IMR-90 (cell line): ENCODE data around the gene CUL4B. TPM values are rescaled to one million over a fixed set of nuclear protein-coding genes. Genes with fewer than 3 reads are reported as not detected.

Experiments used
- ATAC-seq: fragments of 200-7000 bp; cut with Tn5 transposase; 2 replicates; pipeline ENCODE4 v1.9.1; 2020; ENCODE audit warnings: low read depth, mild to moderate bottlenecking, moderate library complexity
- BruUV-seq: library from RNA; stranded (reverse); fragments of 400-500 nt; replicated peaks from 2 replicates; lab custom pipeline; 2021; lab: Mats Ljungman, UMichigan
- CTCF ChIA-PET: fragments of 300-600 bp; formaldehyde crosslinking; extraction: SDS; loops from one replicate; lab custom pipeline; 2021; ENCODE audit warnings: antibody characterized with exemption; lab: Yijun Ruan, JAX
- POLR2A ChIA-PET: fragments of 300-600 bp; sonication (Branson Sonifier 250); formaldehyde crosslinking; loops from one replicate; lab custom pipeline; 2022; ENCODE audit warnings: antibody characterized with exemption; ENCODE audit not compliant: unreplicated experiment; lab: Charles Lee
- DNase-seq: peaks from one replicate; pipeline ENCODE4 v3.0.0; 2013
- H2AFZ ChIP-seq: replicated peaks from 2 replicates; pipeline ENCODE3; 2013; ENCODE audit warnings: low read length, mild to moderate bottlenecking; ENCODE audit not compliant: poor library complexity
- H2AK5ac ChIP-seq: 2 replicates; pipeline ENCODE4 v1.6.1; 2013; ENCODE audit warnings: low read depth, low read length, inconsistent platforms
- H2AK9ac ChIP-seq: replicated peaks from 2 replicates; pipeline ENCODE3; 2013; ENCODE audit warnings: mild to moderate bottlenecking, low read depth, low read length, moderate library complexity; ENCODE audit not compliant: poor library complexity
- H2BK120ac ChIP-seq: 2 replicates; pipeline ENCODE4 v1.6.1; 2013; ENCODE audit warnings: low read depth, low read length, inconsistent platforms
- H2BK15ac ChIP-seq: 3 replicates; pipeline ENCODE4 v1.6.1; 2013; ENCODE audit warnings: low read depth, low read length, inconsistent platforms
- H2BK20ac ChIP-seq: 2 replicates; pipeline ENCODE4 v1.6.1; 2013; ENCODE audit warnings: low read depth, mild to moderate bottlenecking, inconsistent platforms, low read length, moderate library complexity
- H2BK5ac ChIP-seq: 2 replicates; pipeline ENCODE4 v1.6.1; 2013; ENCODE audit warnings: mild to moderate bottlenecking, low read depth, low read length, inconsistent platforms; ENCODE audit not compliant: poor library complexity, severe bottlenecking
- H3K14ac ChIP-seq: replicated peaks from 2 replicates; pipeline ENCODE4 v1.6.1; 2013; ENCODE audit warnings: low read depth, low read length, inconsistent platforms
- H3K18ac ChIP-seq: 2 replicates; pipeline ENCODE4 v1.6.1; 2013; ENCODE audit warnings: low read depth, low read length, control low read depth
- H3K23ac ChIP-seq: 2 replicates; pipeline ENCODE4 v1.6.1; 2013; ENCODE audit warnings: low read depth, low read length, inconsistent platforms
- H3K27ac ChIP-seq: 2 replicates; pipeline ENCODE4 v1.5.1; 2013; ENCODE audit warnings: mild to moderate bottlenecking, control low read depth, low read length; ENCODE audit not compliant: insufficient read depth
- H3K27me3 ChIP-seq: 2 replicates; pipeline ENCODE4 v1.6.1; 2013; ENCODE audit warnings: low read length; ENCODE audit not compliant: control insufficient read depth, insufficient read depth
- H3K36me3 ChIP-seq: 2 replicates; pipeline ENCODE4 v1.6.1; 2013; ENCODE audit warnings: low read length, mixed read lengths; ENCODE audit not compliant: control insufficient read depth, insufficient read depth
- H3K4ac ChIP-seq: 2 replicates; pipeline ENCODE4 v1.6.1; 2013; ENCODE audit warnings: low read depth, low read length, inconsistent platforms
- H3K4me1 ChIP-seq: 2 replicates; pipeline ENCODE4 v1.6.1; 2013; ENCODE audit warnings: low read length, mixed read lengths; ENCODE audit not compliant: control insufficient read depth, insufficient read depth
- H3K4me2 ChIP-seq: 2 replicates; pipeline ENCODE4 v1.6.1; 2013; ENCODE audit warnings: low read depth, mild to moderate bottlenecking, control low read depth, low read length, moderate library complexity
- H3K4me3 ChIP-seq: 2 replicates; pipeline ENCODE4 v1.5.1; 2013; ENCODE audit warnings: low read depth, mild to moderate bottlenecking, control low read depth, low read length, moderate library complexity; ENCODE audit not compliant: insufficient read depth
- H3K56ac ChIP-seq: 2 replicates; pipeline ENCODE4 v1.6.1; 2013; ENCODE audit warnings: low read length, inconsistent platforms; ENCODE audit not compliant: insufficient read depth; ENCODE audit errors: extremely low read depth
- H3K79me1 ChIP-seq, 2 experiments: 2 replicates each; pipeline ENCODE4 v1.6.1; 2013; ENCODE audit warnings: low read length in 2 of 2, inconsistent platforms in 1 of 2, low read depth in 1 of 2
- H3K9ac ChIP-seq: 2 replicates; pipeline ENCODE4 v1.6.1; 2013; ENCODE audit warnings: low read depth, low read length, control low read depth
- H3K9me1 ChIP-seq: 2 replicates; pipeline ENCODE4 v1.6.1; 2013; ENCODE audit warnings: low read length, inconsistent platforms; ENCODE audit not compliant: insufficient read depth
- H3K9me3 ChIP-seq: 2 replicates; pipeline ENCODE4 v1.6.1; 2013; ENCODE audit warnings: low read length; ENCODE audit not compliant: control insufficient read depth, insufficient read depth
- H4K20me1 ChIP-seq: 2 replicates; pipeline ENCODE4 v1.6.1; 2013; ENCODE audit warnings: low read length, inconsistent platforms; ENCODE audit not compliant: insufficient read depth
- H4K5ac ChIP-seq: 2 replicates; pipeline ENCODE4 v1.6.1; 2013; ENCODE audit warnings: mild to moderate bottlenecking, low read depth, low read length, control low read depth
- H4K8ac ChIP-seq, 2 experiments: 2 replicates each; pipeline ENCODE4 v1.6.1; 2013; ENCODE audit warnings: low read depth in 2 of 2, low read length in 2 of 2, control low read depth in 1 of 2, inconsistent platforms in 1 of 2
- H4K91ac ChIP-seq: 2 replicates; pipeline ENCODE4 v1.6.1; 2013; ENCODE audit warnings: low read depth, low read length, inconsistent platforms; ENCODE audit not compliant: insufficient read depth
- BHLHE40 ChIP-seq: fragments of 150-350 bp; IDR thresholded peaks from 2 replicates; pipeline ENCODE4 v1.6.1; 2016; ENCODE audit warnings: mild to moderate bottlenecking, low read depth, low read length
- CEBPB ChIP-seq: IDR thresholded peaks from 2 replicates; pipeline ENCODE4 v1.6.1; 2012; ENCODE audit warnings: low read depth, low read length, improper control_type of control experiment
- CHD1 ChIP-seq: IDR thresholded peaks from 2 replicates; pipeline ENCODE4 v1.6.1; 2012; ENCODE audit warnings: low read depth, low read length, improper control_type of control experiment
- FOS ChIP-seq: fragments of 150-350 bp; IDR thresholded peaks from 2 replicates; pipeline ENCODE4 v1.6.1; 2016; ENCODE audit warnings: low read depth, low read length
- MAFK ChIP-seq: IDR thresholded peaks from 2 replicates; pipeline ENCODE4 v1.6.1; 2012; ENCODE audit warnings: low read depth, low read length, improper control_type of control experiment
- MAZ ChIP-seq: IDR thresholded peaks from 2 replicates; pipeline ENCODE4 v1.6.1; 2012; ENCODE audit warnings: low read depth, mild to moderate bottlenecking, low read length, improper control_type of control experiment, moderate library complexity, borderline replicate concordance
- MXI1 ChIP-seq: IDR thresholded peaks from 2 replicates; pipeline ENCODE4 v1.6.1; 2012; ENCODE audit warnings: low read depth, mild to moderate bottlenecking, low read length, moderate library complexity, borderline replicate concordance
- NFE2L2 ChIP-seq: fragments of 150-350 bp; IDR thresholded peaks from 2 replicates; pipeline ENCODE4 v1.6.1; 2016; ENCODE audit warnings: low read depth, mild to moderate bottlenecking, low read length
- POLR2A ChIP-seq: IDR thresholded peaks from 2 replicates; pipeline ENCODE4 v1.6.1; 2012; ENCODE audit warnings: mild to moderate bottlenecking, low read depth, low read length
- RAD21 ChIP-seq: IDR thresholded peaks from 2 replicates; pipeline ENCODE4 v1.6.1; 2012; ENCODE audit warnings: low read length, improper control_type of control experiment
- RCOR1 ChIP-seq: IDR thresholded peaks from 2 replicates; pipeline ENCODE4 v1.6.1; 2012; ENCODE audit warnings: mild to moderate bottlenecking, low read length, improper control_type of control experiment; ENCODE audit not compliant: insufficient replicate concordance
- RFX5 ChIP-seq: IDR thresholded peaks from 2 replicates; pipeline ENCODE4 v1.8.0; 2012; ENCODE audit warnings: low read depth, mild to moderate bottlenecking, low read length, moderate library complexity
- SMC3 ChIP-seq: fragments of 150-350 bp; IDR thresholded peaks from 2 replicates; pipeline ENCODE4 v1.6.1; 2016; ENCODE audit warnings: low read depth, mild to moderate bottlenecking, antibody characterized with exemption, low read length, moderate library complexity
- WGBS, 2 experiments: methylation state at CpG; one replicate each; pipeline versions ENCODE4 v1.1.5 to v1.1.7; 2013; ENCODE audit warnings: missing lambda C conversion rate in 2 of 2; ENCODE audit not compliant: insufficient read length in 1 of 2; ENCODE audit errors: extremely low coverage in 2 of 2; 5-methylcytosine and 5-hydroxymethylcytosine counted together
- dilution Hi-C: fragments of 300-500 bp; cut with HindIII; formaldehyde crosslinking; loops from one replicate; pipeline ENCODE4 v1.14.3; 2018; ENCODE audit warnings: low sequenced_read_pairs; ENCODE audit not compliant: unreplicated experiment
- in situ Hi-C: fragments of 300-500 bp; cut with MboI; formaldehyde crosslinking; loops from 3 replicates; pipeline ENCODE4 v1.14.3; 2019; ENCODE audit warnings: low sequenced_read_pairs, inconsistent platforms, mixed read lengths
- intact Hi-C: fragments of 100-400 bp; cut with micrococcal nuclease; formaldehyde crosslinking; loops from 2 replicates; pipeline ENCODE4 v1.10.0; 2022
- polyA plus RNA-seq, 3 experiments: library from polyadenylated mRNA; depleted of rRNA; stranded (reverse); fragments of >200 nt; gene quantifications; 2 replicates each; pipeline ENCODE4 v1.2.3, GENCODE V29; 2012; ENCODE audit warnings: low replicate concordance in 1 of 3
- total RNA-seq: library from RNA; depleted of rRNA; stranded (reverse); fragments of >200 nt; gene quantifications from 2 replicates; pipeline ENCODE4 v1.2.3, GENCODE V29; 2012
- TF ChIP-seq, protein P1 (sequence below): fragments of 150-350 bp; IDR thresholded peaks from 2 replicates; pipeline ENCODE4 v1.6.1; 2017; ENCODE audit warnings: mild to moderate bottlenecking, antibody characterized with exemption, low read length, low read depth
- TF ChIP-seq, protein P2 (sequence below): conservative IDR thresholded peaks from 2 replicates; pipeline ENCODE4 v1.5.1; 2012; ENCODE audit warnings: mild to moderate bottlenecking, low read depth, low read length, improper control_type of control experiment
- TF ChIP-seq, protein P3 (sequence below): fragments of 150-350 bp; IDR thresholded peaks from 2 replicates; pipeline ENCODE4 v1.6.1; 2016; ENCODE audit warnings: low read depth, mild to moderate bottlenecking, low read length, moderate library complexity, borderline replicate concordance

CUL4B gene
- total and polyA plus RNA-seq, 2 of the 4 experiments (the other 2 are of a cell fraction) = 19.4 to 30.9 TPM

DNA sequence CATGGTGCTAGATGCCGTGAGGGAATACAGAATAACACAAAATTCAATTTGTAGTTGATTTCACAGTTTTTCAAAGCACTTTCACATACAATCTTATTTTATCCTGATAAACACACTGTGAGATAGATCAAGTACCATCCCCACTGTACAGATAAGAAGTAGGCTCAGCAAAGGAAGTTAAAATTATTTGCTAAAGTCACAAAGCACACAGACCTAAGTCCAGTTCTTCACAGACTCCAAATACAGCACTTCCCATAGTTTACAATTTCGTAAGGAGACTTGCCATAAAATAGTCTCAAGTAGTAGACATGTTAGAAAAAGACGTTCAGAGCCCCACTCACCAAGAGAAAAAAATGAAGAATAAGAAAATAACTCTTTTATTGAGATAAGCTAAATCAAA is 7.8 kb upstream of the CUL4B start:
- no peaks in the 10 kb centered on the region for H3K9me3 ChIP-seq
- H3K27ac ChIP-seq = no peak overlapping the region
- no peaks in the 10 kb centered on the region; the same call in 1 of the 2 replicates for H3K36me3 ChIP-seq
- H3K4me1 ChIP-seq = no peaks in the 10 kb centered on the region
- H3K4me2 ChIP-seq = no peak overlapping the region
- H2BK120ac ChIP-seq = no peak overlapping the region
- H3K79me1 ChIP-seq = no peaks in the 10 kb centered on the region
- no peak overlapping the region for H2BK20ac ChIP-seq
- H2AK5ac ChIP-seq = no peak overlapping the region
- H4K91ac ChIP-seq = no peak overlapping the region
- H4K5ac ChIP-seq = no peak overlapping the region
- WGBS, 2 experiments = no CpG with 5 or more reads among the region's 3 CpGs
- DNase-seq (no peak), ATAC-seq (no peak)
- POLR2A ChIA-PET = no interaction called here
- TF ChIP-seq CEBPB (no peak), NFE2L2 (no peak), RAD21 (no peak), POLR2A (no peak), MAZ (no peak), RCOR1 (no peak), BHLHE40 (no peak), MAFK (no peak), FOS (no peak), MXI1 (no peak), RFX5 (no peak), CHD1 (no peak), SMC3 (no peak)
- TF ChIP-seq, protein P1, sequence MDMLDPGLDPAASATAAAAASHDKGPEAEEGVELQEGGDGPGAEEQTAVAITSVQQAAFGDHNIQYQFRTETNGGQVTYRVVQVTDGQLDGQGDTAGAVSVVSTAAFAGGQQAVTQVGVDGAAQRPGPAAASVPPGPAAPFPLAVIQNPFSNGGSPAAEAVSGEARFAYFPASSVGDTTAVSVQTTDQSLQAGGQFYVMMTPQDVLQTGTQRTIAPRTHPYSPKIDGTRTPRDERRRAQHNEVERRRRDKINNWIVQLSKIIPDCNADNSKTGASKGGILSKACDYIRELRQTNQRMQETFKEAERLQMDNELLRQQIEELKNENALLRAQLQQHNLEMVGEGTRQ = no peak
- TF ChIP-seq, protein P2, sequence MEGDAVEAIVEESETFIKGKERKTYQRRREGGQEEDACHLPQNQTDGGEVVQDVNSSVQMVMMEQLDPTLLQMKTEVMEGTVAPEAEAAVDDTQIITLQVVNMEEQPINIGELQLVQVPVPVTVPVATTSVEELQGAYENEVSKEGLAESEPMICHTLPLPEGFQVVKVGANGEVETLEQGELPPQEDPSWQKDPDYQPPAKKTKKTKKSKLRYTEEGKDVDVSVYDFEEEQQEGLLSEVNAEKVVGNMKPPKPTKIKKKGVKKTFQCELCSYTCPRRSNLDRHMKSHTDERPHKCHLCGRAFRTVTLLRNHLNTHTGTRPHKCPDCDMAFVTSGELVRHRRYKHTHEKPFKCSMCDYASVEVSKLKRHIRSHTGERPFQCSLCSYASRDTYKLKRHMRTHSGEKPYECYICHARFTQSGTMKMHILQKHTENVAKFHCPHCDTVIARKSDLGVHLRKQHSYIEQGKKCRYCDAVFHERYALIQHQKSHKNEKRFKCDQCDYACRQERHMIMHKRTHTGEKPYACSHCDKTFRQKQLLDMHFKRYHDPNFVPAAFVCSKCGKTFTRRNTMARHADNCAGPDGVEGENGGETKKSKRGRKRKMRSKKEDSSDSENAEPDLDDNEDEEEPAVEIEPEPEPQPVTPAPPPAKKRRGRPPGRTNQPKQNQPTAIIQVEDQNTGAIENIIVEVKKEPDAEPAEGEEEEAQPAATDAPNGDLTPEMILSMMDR = no peak
- TF ChIP-seq, protein P3, sequence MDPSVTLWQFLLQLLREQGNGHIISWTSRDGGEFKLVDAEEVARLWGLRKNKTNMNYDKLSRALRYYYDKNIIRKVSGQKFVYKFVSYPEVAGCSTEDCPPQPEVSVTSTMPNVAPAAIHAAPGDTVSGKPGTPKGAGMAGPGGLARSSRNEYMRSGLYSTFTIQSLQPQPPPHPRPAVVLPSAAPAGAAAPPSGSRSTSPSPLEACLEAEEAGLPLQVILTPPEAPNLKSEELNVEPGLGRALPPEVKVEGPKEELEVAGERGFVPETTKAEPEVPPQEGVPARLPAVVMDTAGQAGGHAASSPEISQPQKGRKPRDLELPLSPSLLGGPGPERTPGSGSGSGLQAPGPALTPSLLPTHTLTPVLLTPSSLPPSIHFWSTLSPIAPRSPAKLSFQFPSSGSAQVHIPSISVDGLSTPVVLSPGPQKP = no peak
- H3K56ac ChIP-seq = no peak overlapping the region
- H3K14ac ChIP-seq = no peak overlapping the region
- no peak overlapping the region for H2BK15ac ChIP-seq
- H3K4ac ChIP-seq = no peak overlapping the region
- no TSS peak for BruUV-seq
- dilution Hi-C loops (no loop called here), in situ Hi-C loops (no loop called here), intact Hi-C loops (no loop called here)
- H2AK9ac ChIP-seq = no peak overlapping the region
- no peak overlapping the region for H3K9ac ChIP-seq
- no peak overlapping the region for H4K8ac ChIP-seq
- no peak overlapping the region for H2AFZ ChIP-seq
- CTCF ChIA-PET = no interaction called here
- H3K9me1 ChIP-seq = no peaks in the 10 kb centered on the region
- no peaks in the 10 kb centered on the region for H4K20me1 ChIP-seq
- H3K27me3 ChIP-seq = no peaks in the 10 kb centered on the region
- H3K23ac ChIP-seq = no peak overlapping the region
- H3K4me3 ChIP-seq = no peak overlapping the region
- H2BK5ac ChIP-seq = no peak overlapping the region
- H3K18ac ChIP-seq = no peak overlapping the region
